Measurements from ENCODE around the gene COL24A1. TPM values are rescaled to one million over a fixed set of nuclear protein-coding genes. Genes with fewer than 3 reads are reported as not detected.

COL24A1 gene
- total RNA-seq, 4 donors from 2014 or later = 1.2 to 4.7 (median 3.3) TPM

DNA sequence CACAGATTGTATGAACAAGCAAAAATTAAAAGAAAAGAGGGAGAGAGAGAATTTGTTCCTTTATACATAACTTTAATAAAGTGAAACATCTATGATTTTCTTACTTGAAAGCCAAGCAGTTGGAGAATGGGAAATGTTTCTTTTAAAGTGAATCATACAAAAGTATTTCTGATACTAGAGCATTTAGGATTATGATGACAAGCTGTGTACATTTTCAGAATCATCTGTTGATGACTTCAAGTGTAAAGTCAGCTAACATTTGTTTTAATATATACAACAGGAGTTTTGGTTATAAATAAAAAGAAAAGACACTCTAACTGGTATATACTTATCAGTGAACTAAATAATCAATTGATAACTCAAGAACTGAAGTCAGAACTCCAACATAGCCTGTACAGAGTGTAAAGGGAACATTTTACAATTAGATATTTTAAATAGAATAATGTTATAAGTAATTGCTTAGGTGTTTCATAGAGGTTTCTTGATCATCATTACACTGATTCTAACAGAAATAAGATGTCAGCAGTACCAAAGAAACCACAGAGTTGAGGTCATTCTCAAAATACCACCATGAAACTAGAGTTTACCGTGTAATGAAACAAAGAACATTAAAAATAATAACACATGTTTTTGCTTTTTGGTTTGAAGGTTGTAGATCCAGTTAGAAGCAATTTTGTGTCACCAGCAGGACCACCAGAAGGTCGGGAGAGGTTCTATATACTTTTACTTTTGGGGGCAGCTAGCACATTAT lies 103.4 kb downstream of the COL24A1 start:
- H3K36me3 ChIP-seq = no peaks in the 10 kb centered on the region
- H3K4me1 ChIP-seq = no peaks in the 10 kb centered on the region
- no peak for ATAC-seq
- no peaks in the 10 kb centered on the region for H3K27me3 ChIP-seq
- TF ChIP-seq, protein P1, sequence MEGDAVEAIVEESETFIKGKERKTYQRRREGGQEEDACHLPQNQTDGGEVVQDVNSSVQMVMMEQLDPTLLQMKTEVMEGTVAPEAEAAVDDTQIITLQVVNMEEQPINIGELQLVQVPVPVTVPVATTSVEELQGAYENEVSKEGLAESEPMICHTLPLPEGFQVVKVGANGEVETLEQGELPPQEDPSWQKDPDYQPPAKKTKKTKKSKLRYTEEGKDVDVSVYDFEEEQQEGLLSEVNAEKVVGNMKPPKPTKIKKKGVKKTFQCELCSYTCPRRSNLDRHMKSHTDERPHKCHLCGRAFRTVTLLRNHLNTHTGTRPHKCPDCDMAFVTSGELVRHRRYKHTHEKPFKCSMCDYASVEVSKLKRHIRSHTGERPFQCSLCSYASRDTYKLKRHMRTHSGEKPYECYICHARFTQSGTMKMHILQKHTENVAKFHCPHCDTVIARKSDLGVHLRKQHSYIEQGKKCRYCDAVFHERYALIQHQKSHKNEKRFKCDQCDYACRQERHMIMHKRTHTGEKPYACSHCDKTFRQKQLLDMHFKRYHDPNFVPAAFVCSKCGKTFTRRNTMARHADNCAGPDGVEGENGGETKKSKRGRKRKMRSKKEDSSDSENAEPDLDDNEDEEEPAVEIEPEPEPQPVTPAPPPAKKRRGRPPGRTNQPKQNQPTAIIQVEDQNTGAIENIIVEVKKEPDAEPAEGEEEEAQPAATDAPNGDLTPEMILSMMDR (IDR thresholded peaks at IDR 0.05) = no peak
- no peak for TF ChIP-seq POLR2A (IDR thresholded peaks at IDR 0.05)
- no peak for TF ChIP-seq EP300 (IDR thresholded peaks at IDR 0.05)
- no peak for TF ChIP-seq POLR2AphosphoS5 (IDR thresholded peaks at IDR 0.05)
- no peak overlapping the region for H3K27ac ChIP-seq
- 83 to 90% methylated on average over 2 of the region's 2 CpGs for WGBS, 2 donors (ENCODE audit: low coverage in 1 of 2)
- no peak overlapping the region for H3K4me3 ChIP-seq
- H3K9me3 ChIP-seq = no peaks in the 10 kb centered on the region

DNA sequence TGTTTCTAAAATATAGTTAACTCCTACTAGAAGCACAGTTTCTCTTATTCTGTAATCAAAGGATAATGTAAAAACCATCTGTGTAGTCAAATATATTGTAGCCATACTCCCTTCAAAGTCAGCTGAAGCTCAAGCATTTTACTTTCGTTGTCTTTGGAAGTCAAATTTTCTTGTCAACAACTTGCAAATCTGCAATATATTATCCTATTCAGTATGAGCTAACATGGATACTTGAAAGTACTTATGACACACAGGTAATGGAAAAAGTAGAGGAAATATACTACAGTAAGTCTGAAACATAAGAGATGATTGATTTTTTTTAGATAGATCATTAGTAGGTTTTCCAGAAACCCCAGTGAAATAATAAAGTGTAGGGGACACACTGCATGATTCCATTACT lies 121.5 kb downstream of the COL24A1 start:
- no peak for ATAC-seq
- Histone ChIP-seq H3K27me3 (no peaks in the 10 kb centered on the region), H3K27ac (no peak overlapping the region), H3K9me3 (no peaks in the 10 kb centered on the region), H3K36me3 (no peaks in the 10 kb centered on the region), H3K4me3 (no peak overlapping the region), H3K4me1 (no peaks in the 10 kb centered on the region)
- TF ChIP-seq POLR2A (IDR thresholded peaks at IDR 0.05) (no peak), POLR2AphosphoS5 (IDR thresholded peaks at IDR 0.05) (no peak), EP300 (IDR thresholded peaks at IDR 0.05) (no peak)
- TF ChIP-seq, protein P1 (IDR thresholded peaks at IDR 0.05) = no peak
- WGBS, 2 donors (ENCODE audit: low coverage in 1 of 2) = 53 to 82% methylated on average over 1 of the region's 1 CpG

DNA sequence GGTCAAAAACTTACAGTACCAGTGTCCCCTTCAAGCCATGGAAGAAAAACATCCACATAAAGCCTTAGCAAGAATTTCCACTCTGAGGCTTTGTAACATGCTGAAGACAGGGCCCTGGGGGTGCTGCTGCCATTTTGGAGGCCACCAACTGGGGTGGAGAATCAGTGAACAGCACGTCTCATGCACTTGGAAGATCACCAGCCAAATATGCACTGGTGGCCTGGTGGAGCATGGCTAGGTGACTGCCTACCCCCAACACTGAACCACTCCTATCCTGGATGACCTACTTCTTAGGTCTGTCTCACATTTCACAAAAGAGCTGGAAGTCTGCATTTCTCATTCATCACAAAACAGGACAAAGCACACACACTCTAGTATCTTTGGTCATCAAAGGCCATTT lies 126.4 kb downstream of the COL24A1 start:
- Histone ChIP-seq H3K36me3 (no peaks in the 10 kb centered on the region), H3K27me3 (no peaks in the 10 kb centered on the region), H3K4me1 (no peaks in the 10 kb centered on the region), H3K9me3 (no peaks in the 10 kb centered on the region), H3K4me3 (no peak overlapping the region), H3K27ac (no peak overlapping the region)
- no peak for ATAC-seq
- WGBS, 2 donors (ENCODE audit: low coverage in 1 of 2) = 86% methylated on average over 1 of the region's 1 CpG; no CpG with 5 or more reads in 1 of the 2 donors
- TF ChIP-seq POLR2AphosphoS5 (IDR thresholded peaks at IDR 0.05) (no peak), POLR2A (IDR thresholded peaks at IDR 0.05) (no peak), EP300 (IDR thresholded peaks at IDR 0.05) (no peak)
- TF ChIP-seq, protein P1 (IDR thresholded peaks at IDR 0.05) = no peak

DNA sequence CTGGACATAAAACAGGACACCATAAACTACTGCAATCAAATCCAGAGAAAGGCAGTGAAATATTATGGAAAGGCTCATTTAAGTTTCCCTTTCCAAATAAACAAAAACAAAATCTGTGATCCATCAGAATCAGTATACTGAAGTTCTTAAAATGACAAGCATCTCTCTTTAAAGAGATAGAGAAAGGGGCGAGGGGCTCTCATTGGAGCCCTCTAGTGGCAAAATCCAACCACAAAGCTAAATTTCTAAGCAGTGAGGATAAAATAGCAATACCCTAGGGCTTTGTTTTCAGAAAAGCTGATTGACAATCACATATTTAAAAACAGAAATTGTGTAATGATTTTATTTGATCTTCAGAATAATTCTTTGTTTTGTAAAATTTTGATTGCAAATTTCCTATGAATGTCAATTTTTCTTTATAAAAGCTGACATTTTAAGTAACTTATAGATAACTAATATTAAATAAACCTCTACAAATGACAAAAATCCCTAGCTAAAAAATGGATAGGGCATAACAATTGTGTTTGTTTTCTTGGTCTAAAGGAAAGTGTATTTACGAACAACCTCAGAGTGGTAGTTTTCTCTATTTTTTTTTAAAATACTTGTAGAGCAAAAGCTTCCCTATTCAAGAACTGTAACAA lies 138.2 kb downstream of the COL24A1 start:
- Histone ChIP-seq H3K4me1 (no peaks in the 10 kb centered on the region), H3K9me3 (no peaks in the 10 kb centered on the region), H3K27me3 (no peaks in the 10 kb centered on the region), H3K27ac (no peak overlapping the region), H3K36me3 (no peaks in the 10 kb centered on the region), H3K4me3 (no peak overlapping the region)
- TF ChIP-seq EP300 (IDR thresholded peaks at IDR 0.05) = no peak
- no peak for TF ChIP-seq POLR2AphosphoS5 (IDR thresholded peaks at IDR 0.05)
- TF ChIP-seq, protein P1 (IDR thresholded peaks at IDR 0.05) = peak; percentile 35 to 66 (median 44)
- no peak for TF ChIP-seq POLR2A (IDR thresholded peaks at IDR 0.05)
- ATAC-seq = no peak
- WGBS, 2 donors (ENCODE audit: low coverage in 1 of 2) = 43 to 63% methylated on average over 2 of the region's 2 CpGs
